ENCODE measurements around the gene NGF.

- TF ChIP-seq POLR2A (IDR thresholded peaks at IDR 0.05) = no peak
- TF ChIP-seq CTCF (IDR thresholded peaks at IDR 0.05 in 4 of 5, conservative IDR thresholded peaks at IDR 0.05 in 1 of 5) = no peak
Observed at GRCh38 chr1:115322631-115323030, 15.4 kb downstream of the NGF start.

Data from gastrocnemius medialis (tissue), 4 donors.